ENCODE data around the gene OR8B3. TPM values are rescaled to one million over a fixed set of nuclear protein-coding genes. Genes with fewer than 3 reads are reported as not detected.

The OR8B3 gene
- total and polyA plus RNA-seq, 2 donors (not counting 1 experiment from before 2014, with no cell fraction given) = not detected

DNA sequence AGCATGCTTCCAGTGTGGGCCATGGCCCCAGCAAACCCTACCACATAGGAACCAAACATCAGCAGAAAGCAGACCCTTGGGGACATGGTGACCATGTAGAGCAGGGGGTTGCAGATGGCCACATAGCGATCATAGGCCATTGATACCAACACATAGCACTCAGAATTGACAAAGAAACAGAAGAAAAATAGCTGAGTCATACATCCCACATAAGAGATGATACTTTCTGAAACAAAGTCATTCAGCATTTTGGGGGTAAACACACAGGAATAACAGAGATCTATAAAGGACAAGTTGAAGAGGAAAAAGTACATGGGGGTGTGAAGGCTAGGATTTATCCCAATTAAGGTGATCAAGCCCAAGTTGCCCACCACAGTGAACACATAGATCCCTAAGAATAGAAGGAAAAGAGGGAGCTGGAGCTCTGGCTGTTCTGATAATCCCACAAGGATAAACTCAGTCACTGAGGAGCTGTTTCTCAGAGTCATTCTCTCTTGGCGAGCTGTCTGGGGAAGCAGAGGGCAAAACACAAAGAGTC, 25.6 kb upstream of the OR8B3 start, which contains the start of gene OR8B4:
Gene OR8B4 (minus strand): TSS at position 488 of the 538 bp plus-strand sequence. CDS start 0 bp downstream, at position 488.
- TF ChIP-seq, protein P1, sequence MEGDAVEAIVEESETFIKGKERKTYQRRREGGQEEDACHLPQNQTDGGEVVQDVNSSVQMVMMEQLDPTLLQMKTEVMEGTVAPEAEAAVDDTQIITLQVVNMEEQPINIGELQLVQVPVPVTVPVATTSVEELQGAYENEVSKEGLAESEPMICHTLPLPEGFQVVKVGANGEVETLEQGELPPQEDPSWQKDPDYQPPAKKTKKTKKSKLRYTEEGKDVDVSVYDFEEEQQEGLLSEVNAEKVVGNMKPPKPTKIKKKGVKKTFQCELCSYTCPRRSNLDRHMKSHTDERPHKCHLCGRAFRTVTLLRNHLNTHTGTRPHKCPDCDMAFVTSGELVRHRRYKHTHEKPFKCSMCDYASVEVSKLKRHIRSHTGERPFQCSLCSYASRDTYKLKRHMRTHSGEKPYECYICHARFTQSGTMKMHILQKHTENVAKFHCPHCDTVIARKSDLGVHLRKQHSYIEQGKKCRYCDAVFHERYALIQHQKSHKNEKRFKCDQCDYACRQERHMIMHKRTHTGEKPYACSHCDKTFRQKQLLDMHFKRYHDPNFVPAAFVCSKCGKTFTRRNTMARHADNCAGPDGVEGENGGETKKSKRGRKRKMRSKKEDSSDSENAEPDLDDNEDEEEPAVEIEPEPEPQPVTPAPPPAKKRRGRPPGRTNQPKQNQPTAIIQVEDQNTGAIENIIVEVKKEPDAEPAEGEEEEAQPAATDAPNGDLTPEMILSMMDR (IDR thresholded peaks at IDR 0.05) = no peak
- TF ChIP-seq EZH2 (IDR thresholded peaks at IDR 0.05; ENCODE audit: borderline replicate concordance, insufficient read depth, low read depth, low read length, poor library complexity, severe bottlenecking) = no peak
- intact Hi-C loops (cut with micrococcal nuclease) = no loop called here
- Histone ChIP-seq H3K9ac (ENCODE audit: low read length) (no peak within 1 kb of the TSS), H3K27me3 (replicated peaks in 1 of 4; ENCODE audit: control extremely low read depth in 1 of 4, control insufficient read depth in 3 of 4, insufficient read depth in 4 of 4, low read length in 3 of 4) (peaks cover 0 to 6% (median 2%) of the 10 kb centered on the region in 4 experiments), H3K27ac (ENCODE audit: low read length in 2 of 2) (no peak within 1 kb of the TSS), H3K9me3 (ENCODE audit: control extremely low read depth in 1 of 3, control insufficient read depth in 2 of 3, insufficient read depth in 1 of 3, low read length in 2 of 3) (peaks cover 0 to 3% (median 0%) of the 10 kb centered on the region in 3 donors), H3K4me1 (ENCODE audit: control insufficient read depth in 2 of 2, insufficient read depth in 2 of 2, low read length in 2 of 2) (no peaks in the 10 kb centered on the region), H3K36me3 (replicated peaks in 1 of 2; ENCODE audit: control extremely low read depth in 1 of 2, control insufficient read depth in 1 of 2, extremely low read depth in 1 of 2, insufficient read depth in 2 of 2, low read length in 1 of 2) (no peaks in the 10 kb centered on the region), H3K4me2 (replicated peaks; ENCODE audit: low read depth, low read length, poor library complexity, severe bottlenecking) (no peak within 1 kb of the TSS), H3K4me3 (ENCODE audit: control extremely low read depth in 1 of 5, extremely low read depth in 1 of 5, insufficient read depth in 1 of 5, low read depth in 2 of 5, low read length in 4 of 5) (no peak within 1 kb of the TSS), H3K79me2 (ENCODE audit: control insufficient read depth, insufficient read depth, low read length) (no peaks in the 10 kb centered on the region), H2AFZ (ENCODE audit: insufficient read depth, low read depth, low read length, poor library complexity, severe bottlenecking) (no peak within 1 kb of the TSS), H4K20me1 (ENCODE audit: control insufficient read depth, insufficient read depth, low read length, poor library complexity, severe bottlenecking) (no peaks in the 10 kb centered on the region)
- no peaks in the 10 kb centered on the region for H3K4me1 Mint-ChIP-seq
- no peak within 1 kb of the TSS for H3K4me3 Mint-ChIP-seq
- CTCF ChIA-PET = no interaction called here
- peaks cover 2% of the 10 kb centered on the region for H3K9me3 Mint-ChIP-seq (ENCODE audit: insufficient read depth)
- no peak within 1 kb of the TSS for H3K27ac Mint-ChIP-seq
- POLR2A ChIA-PET = no interaction called here
- peaks cover 31% of the 10 kb centered on the region for H3K27me3 Mint-ChIP-seq
- ATAC-seq (ENCODE audit: low read depth) = no peak
- WGBS (ENCODE audit: insufficient coverage) = 80% methylated on average over 1 of the region's 2 CpGs
- no peak for DNase-seq

DNA sequence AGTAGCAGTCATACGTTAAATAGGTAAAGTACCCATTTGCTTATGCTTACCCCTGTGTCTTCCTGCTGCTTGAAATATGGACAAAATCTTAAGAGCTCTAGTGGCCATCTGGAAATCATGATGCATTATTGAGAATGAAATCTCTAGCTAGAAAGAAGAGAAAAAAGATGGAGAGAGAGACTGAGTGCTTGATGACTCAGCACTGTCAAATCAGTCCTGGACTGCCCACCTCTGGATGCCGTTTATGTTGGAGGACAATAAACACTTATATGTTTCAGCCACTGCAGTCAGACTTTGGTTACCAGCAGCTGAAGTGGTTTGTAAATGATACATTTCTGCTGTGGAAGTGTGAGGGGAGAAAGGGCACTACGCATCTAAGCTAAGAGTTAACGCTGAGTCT, 22.2 kb upstream of the OR8B3 start:
- no peaks in the 10 kb centered on the region for H3K9me3 ChIP-seq (ENCODE audit: control extremely low read depth in 1 of 3, control insufficient read depth in 2 of 3, insufficient read depth in 1 of 3, low read length in 2 of 3)
- POLR2A ChIA-PET = no interaction called here
- Mint-ChIP-seq H3K27ac (no peak overlapping the region), H3K4me3 (no peak overlapping the region), H3K27me3 (peaks cover 39% of the 10 kb centered on the region), H3K4me1 (no peaks in the 10 kb centered on the region), H3K9me3 (ENCODE audit: insufficient read depth) (no peaks in the 10 kb centered on the region)
- no peak overlapping the region for H3K9ac ChIP-seq (ENCODE audit: low read length)
- H2AFZ ChIP-seq (ENCODE audit: insufficient read depth, low read depth, low read length, poor library complexity, severe bottlenecking) = no peak overlapping the region
- H3K27me3 ChIP-seq (replicated peaks in 1 of 4; ENCODE audit: control extremely low read depth in 1 of 4, control insufficient read depth in 3 of 4, insufficient read depth in 4 of 4, low read length in 3 of 4) = peaks cover 0 to 6% (median 3%) of the 10 kb centered on the region in 4 experiments
- no peaks in the 10 kb centered on the region for H3K79me2 ChIP-seq (ENCODE audit: control insufficient read depth, insufficient read depth, low read length)
- intact Hi-C loops (cut with micrococcal nuclease) = no loop called here
- no peak overlapping the region for H3K27ac ChIP-seq (ENCODE audit: low read length in 2 of 2)
- H3K4me2 ChIP-seq (replicated peaks; ENCODE audit: low read depth, low read length, poor library complexity, severe bottlenecking) = no peak overlapping the region
- H3K4me1 ChIP-seq (ENCODE audit: control insufficient read depth in 2 of 2, insufficient read depth in 2 of 2, low read length in 2 of 2) = no peaks in the 10 kb centered on the region
- no peak for DNase-seq
- no peak overlapping the region for H3K4me3 ChIP-seq (ENCODE audit: control extremely low read depth in 1 of 5, extremely low read depth in 1 of 5, insufficient read depth in 1 of 5, low read depth in 2 of 5, low read length in 4 of 5)
- TF ChIP-seq, protein P1 (IDR thresholded peaks at IDR 0.05) = no peak
- TF ChIP-seq EZH2 (IDR thresholded peaks at IDR 0.05; ENCODE audit: borderline replicate concordance, insufficient read depth, low read depth, low read length, poor library complexity, severe bottlenecking) = no peak
- no peak for ATAC-seq (ENCODE audit: low read depth)
- CTCF ChIA-PET = interaction anchor here (1.5 kb wide), 1 partner anchor 19 kb away, joined by 5 read pairs; no protein-coding TSS in a partner anchor
- no peaks in the 10 kb centered on the region for H3K36me3 ChIP-seq (replicated peaks in 1 of 2; ENCODE audit: control extremely low read depth in 1 of 2, control insufficient read depth in 1 of 2, extremely low read depth in 1 of 2, insufficient read depth in 2 of 2, low read length in 1 of 2)
- H4K20me1 ChIP-seq (ENCODE audit: control insufficient read depth, insufficient read depth, low read length, poor library complexity, severe bottlenecking) = no peaks in the 10 kb centered on the region
- 83% methylated on average over 2 of the region's 4 CpGs for WGBS (ENCODE audit: insufficient coverage)
